Kidney (tissue), 14 donors: ENCODE measurements around the gene NDUFB1. TPM values are rescaled to one million over a fixed set of nuclear protein-coding genes. Genes with fewer than 3 reads are reported as not detected.

Experiments used
- DNase-seq, 5 donors: peaks; one replicate each; pipeline ENCODE4 v3.0.0-alpha.2; 2013 to 2020
- FAIRE-seq: peaks from 2 replicates; lab custom pipeline; 2012; peaks lifted over from hg19 to GRCh38; lab: Jason Lieb, UNC
- H3K27ac ChIP-seq, 2 donors: one replicate each; pipeline ENCODE4 v1.7.0; 2013; ENCODE audit warnings: low read depth in 2 of 2, low read length in 2 of 2, inconsistent platforms in 1 of 2
- H3K27me3 ChIP-seq: one replicate; pipeline ENCODE4 v1.7.1; 2013; ENCODE audit warnings: low read length, inconsistent platforms; ENCODE audit not compliant: control insufficient read depth, insufficient read depth
- H3K36me3 ChIP-seq, 3 donors: one replicate each; pipeline versions ENCODE4 v1.7.0 to v1.7.1; 2013; ENCODE audit warnings: low read length in 3 of 3, control low read depth in 1 of 3, inconsistent platforms in 1 of 3; ENCODE audit not compliant: insufficient read depth in 3 of 3, control insufficient read depth in 2 of 3
- H3K4me1 ChIP-seq, 3 donors: one replicate each; pipeline versions ENCODE4 v1.7.0 to v1.7.1; 2013; ENCODE audit warnings: low read length in 3 of 3, inconsistent platforms in 1 of 3, low read depth in 1 of 3; ENCODE audit not compliant: control insufficient read depth in 2 of 3, insufficient read depth in 2 of 3
- H3K4me3 ChIP-seq, 3 donors: one replicate each; pipeline versions ENCODE4 v1.7.0 to v1.8.1; 2013; ENCODE audit warnings: low read length in 3 of 3, control low read depth in 1 of 3, inconsistent platforms in 1 of 3
- H3K9ac ChIP-seq, 3 donors: one replicate each; pipeline versions ENCODE4 v1.7.0 to v1.7.1; 2013; ENCODE audit warnings: low read length in 3 of 3, control low read depth in 1 of 3, inconsistent platforms in 1 of 3
- H3K9me3 ChIP-seq, 3 donors: one replicate each; pipeline versions ENCODE4 v1.7.0 to v1.7.1; 2013; ENCODE audit warnings: low read length in 3 of 3, control low read depth in 1 of 3, inconsistent platforms in 1 of 3; ENCODE audit not compliant: control insufficient read depth in 2 of 3, insufficient read depth in 1 of 3
- intact Hi-C: fragments of 100-400 bp; cut with DNase I; formaldehyde crosslinking; loops from one replicate; pipeline ENCODE4 v1.11.1; 2022
- polyA plus RNA-seq: library from polyadenylated mRNA; stranded (reverse); fragments of 350-450 nt; fragmentation: Illumina TruSeq; extraction: RNeasy Lipid Tissue Mini Kit (QIAGEN cat#74804); gene quantifications from one replicate; pipeline ENCODE4 v1.2.3, GENCODE V29; 2014; ENCODE audit warnings: low read depth, low replicate concordance; ENCODE audit not compliant: insufficient read depth
- total RNA-seq: library from RNA; stranded (reverse); fragmentation: NEBNext Ultra II Directional; extraction: Animal tissue kit (Norgen Biotek cat#: 25700); gene quantifications from one replicate; pipeline ENCODE4 v1.2.1, GENCODE V29; 2021
- TF ChIP-seq, protein P1 (sequence below): IDR thresholded peaks from 3 replicates; pipeline ENCODE4 v1.5.1; 2012; ENCODE audit warnings: mild to moderate bottlenecking, moderate library complexity, borderline replicate concordance; ENCODE audit not compliant: insufficient read depth; ENCODE audit errors: extremely low read depth
- donor health status: control.
- donor health status: control.
- donor health status: control.
- donor health status: control.
- donor health status: control.
- donor health status: DM: yes; HTN: yes; CAD: no.
- donor health status: Normal renal cell carcinoma (clear cell type).

The NDUFB1 gene
- total and polyA plus RNA-seq, 2 donors from 2014 or later: 128 to 1,129 TPM

- TF ChIP-seq, protein P1, sequence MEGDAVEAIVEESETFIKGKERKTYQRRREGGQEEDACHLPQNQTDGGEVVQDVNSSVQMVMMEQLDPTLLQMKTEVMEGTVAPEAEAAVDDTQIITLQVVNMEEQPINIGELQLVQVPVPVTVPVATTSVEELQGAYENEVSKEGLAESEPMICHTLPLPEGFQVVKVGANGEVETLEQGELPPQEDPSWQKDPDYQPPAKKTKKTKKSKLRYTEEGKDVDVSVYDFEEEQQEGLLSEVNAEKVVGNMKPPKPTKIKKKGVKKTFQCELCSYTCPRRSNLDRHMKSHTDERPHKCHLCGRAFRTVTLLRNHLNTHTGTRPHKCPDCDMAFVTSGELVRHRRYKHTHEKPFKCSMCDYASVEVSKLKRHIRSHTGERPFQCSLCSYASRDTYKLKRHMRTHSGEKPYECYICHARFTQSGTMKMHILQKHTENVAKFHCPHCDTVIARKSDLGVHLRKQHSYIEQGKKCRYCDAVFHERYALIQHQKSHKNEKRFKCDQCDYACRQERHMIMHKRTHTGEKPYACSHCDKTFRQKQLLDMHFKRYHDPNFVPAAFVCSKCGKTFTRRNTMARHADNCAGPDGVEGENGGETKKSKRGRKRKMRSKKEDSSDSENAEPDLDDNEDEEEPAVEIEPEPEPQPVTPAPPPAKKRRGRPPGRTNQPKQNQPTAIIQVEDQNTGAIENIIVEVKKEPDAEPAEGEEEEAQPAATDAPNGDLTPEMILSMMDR: no peak
- Histone ChIP-seq H3K27ac (peak overlapping the region; percentile 96), H3K9ac (peak overlapping the region; percentile 84 to 97 (median 87)), H3K4me1 (peaks cover 0 to 2% (median 0%) of the 10 kb centered on the region in 3 donors), H3K4me3 (peak overlapping the region; percentile 90 to 99 (median 94)), H3K36me3 (peaks cover 0 to 4% (median 2%) of the 10 kb centered on the region in 3 donors), H3K27me3 (no peaks in the 10 kb centered on the region), H3K9me3 (no peaks in the 10 kb centered on the region)
- intact Hi-C loops: no loop called here
- FAIRE-seq (no peak), DNase-seq (peak in 2 of 5 donors; percentile 77 to 82)
These were observed 808 bp upstream of the NDUFB1 start for GRCh38 chr14:92122351-92122677.

- H3K4me1 ChIP-seq: peaks cover 0 to 2% (median 0%) of the 10 kb centered on the region in 3 donors
- H3K9me3 ChIP-seq: no peaks in the 10 kb centered on the region
- intact Hi-C loops: no loop called here
- peak overlapping the region; percentile 84 to 97 (median 87) for H3K9ac ChIP-seq
- H3K36me3 ChIP-seq: peaks cover 0 to 12% (median 4%) of the 10 kb centered on the region in 3 donors
- peak overlapping the region; percentile 96 for H3K27ac ChIP-seq
- no peaks in the 10 kb centered on the region for H3K27me3 ChIP-seq
- H3K4me3 ChIP-seq: peak overlapping the region; percentile 90 to 99 (median 94)
- TF ChIP-seq, protein P1: no peak
- DNase-seq: peak in 2 of 5 donors; percentile 64 to 85
- no peak for FAIRE-seq
These were observed 268 bp downstream of the NDUFB1 start for GRCh38 chr14:92121207-92121669.

- Histone ChIP-seq H3K4me3 (no peak overlapping the region), H3K27me3 (no peaks in the 10 kb centered on the region)
- intact Hi-C loops: no loop called here
These were observed 12.0 kb downstream of the NDUFB1 start for GRCh38 chr14:92109490-92109889.

More at GRCh38 chr14:92109490-92109889, 12.0 kb downstream of the NDUFB1 start:
- FAIRE-seq (no peak), DNase-seq (no peak)
- no peaks in the 10 kb centered on the region for H3K36me3 ChIP-seq
- TF ChIP-seq, protein P1: no peak
- no peak overlapping the region for H3K27ac ChIP-seq
- peaks cover 0 to 3% (median 3%) of the 10 kb centered on the region in 3 donors for H3K4me1 ChIP-seq
- H3K9me3 ChIP-seq: no peaks in the 10 kb centered on the region
- no peak overlapping the region for H3K9ac ChIP-seq
